Vagina (tissue), 2 donors: ENCODE data around the gene LRRC17.

ENCODE experiments used
- POLR2A ChIP-seq, 2 donors: fragments of 450-650 bp; IDR thresholded peaks; one replicate each; pipeline ENCODE4 v1.6.1; 2017; ENCODE audit warnings: antibody characterized with exemption in 2 of 2, mild to moderate bottlenecking in 2 of 2, moderate library complexity in 2 of 2
- TF ChIP-seq, protein P1 (sequence below), 3 experiments: fragments of 450-650 bp in 2 of 3; fragments of 200-600 bp in 1 of 3; sonication (generic) in 1 of 3; IDR thresholded peaks; one replicate each; pipeline ENCODE4 v1.5.1; 2017 to 2019; ENCODE audit warnings: antibody characterized with exemption in 3 of 3, mild to moderate bottlenecking in 2 of 3, moderate library complexity in 2 of 3

DNA sequence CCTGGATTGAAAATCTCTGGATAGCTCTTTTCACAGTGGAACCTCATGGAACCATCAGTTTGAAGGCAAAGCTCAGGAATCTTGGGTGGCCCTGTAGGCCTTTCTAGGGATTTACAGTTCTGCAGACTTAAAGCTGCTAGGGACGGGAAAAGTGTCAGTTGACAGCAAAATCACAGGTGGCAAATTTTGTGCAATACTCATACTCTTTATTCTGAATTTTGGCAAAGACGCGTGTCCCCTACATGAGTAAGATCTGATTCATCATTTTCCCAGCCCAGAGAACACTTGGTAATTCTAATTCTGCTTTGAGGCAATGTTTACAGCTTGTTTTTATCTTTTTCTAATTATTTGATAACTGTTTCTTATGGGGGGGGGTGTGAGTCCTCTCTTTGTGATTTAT is 3.6 kb downstream of the LRRC17 start:
- no peak for TF ChIP-seq POLR2A (IDR thresholded peaks at IDR 0.05)
- TF ChIP-seq, protein P1, sequence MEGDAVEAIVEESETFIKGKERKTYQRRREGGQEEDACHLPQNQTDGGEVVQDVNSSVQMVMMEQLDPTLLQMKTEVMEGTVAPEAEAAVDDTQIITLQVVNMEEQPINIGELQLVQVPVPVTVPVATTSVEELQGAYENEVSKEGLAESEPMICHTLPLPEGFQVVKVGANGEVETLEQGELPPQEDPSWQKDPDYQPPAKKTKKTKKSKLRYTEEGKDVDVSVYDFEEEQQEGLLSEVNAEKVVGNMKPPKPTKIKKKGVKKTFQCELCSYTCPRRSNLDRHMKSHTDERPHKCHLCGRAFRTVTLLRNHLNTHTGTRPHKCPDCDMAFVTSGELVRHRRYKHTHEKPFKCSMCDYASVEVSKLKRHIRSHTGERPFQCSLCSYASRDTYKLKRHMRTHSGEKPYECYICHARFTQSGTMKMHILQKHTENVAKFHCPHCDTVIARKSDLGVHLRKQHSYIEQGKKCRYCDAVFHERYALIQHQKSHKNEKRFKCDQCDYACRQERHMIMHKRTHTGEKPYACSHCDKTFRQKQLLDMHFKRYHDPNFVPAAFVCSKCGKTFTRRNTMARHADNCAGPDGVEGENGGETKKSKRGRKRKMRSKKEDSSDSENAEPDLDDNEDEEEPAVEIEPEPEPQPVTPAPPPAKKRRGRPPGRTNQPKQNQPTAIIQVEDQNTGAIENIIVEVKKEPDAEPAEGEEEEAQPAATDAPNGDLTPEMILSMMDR (IDR thresholded peaks at IDR 0.05), result no peak
